Transverse colon (tissue), 4 donors: ENCODE measurements around the gene ORMDL2. TPM values are rescaled to one million over a fixed set of nuclear protein-coding genes. Genes with fewer than 3 reads are reported as not detected.
"Not testable (repeated sequence)": the region's sequence is repeated elsewhere in the genome, so short reads cannot be mapped to it uniquely, and the experiment has no call there.

Experiments used
- DNase-seq: peaks from one replicate; pipeline ENCODE4 v3.0.0-alpha.2; 2019
- H3K27ac ChIP-seq, 4 donors: fragments of 200-600 bp; sonication (generic); 2 replicates each; pipeline ENCODE4 v1.5.1; 2016 to 2018; ENCODE audit warnings: inconsistent platforms in 4 of 4
- H3K27me3 ChIP-seq: fragments of 200-600 bp; sonication (generic); 2 replicates; pipeline ENCODE4 v1.5.1; 2017; ENCODE audit warnings: inconsistent platforms
- H3K36me3 ChIP-seq, 4 donors: fragments of 200-600 bp; sonication (generic); 2 replicates each; pipeline ENCODE4 v1.5.1; 2017 to 2019; ENCODE audit warnings: inconsistent platforms in 4 of 4
- H3K4me1 ChIP-seq, 4 donors: fragments of 200-600 bp; sonication (generic); 2 replicates each; pipeline ENCODE4 v1.5.1; 2017 to 2020; ENCODE audit warnings: inconsistent platforms in 4 of 4
- H3K4me3 ChIP-seq, 4 donors: fragments of 200-600 bp; sonication (generic); 1 replicate in 1 of 4; 2 replicates in 3 of 4; pipeline versions ENCODE4 v1.5.1 to v1.6.1; 2017 to 2019; ENCODE audit warnings: inconsistent platforms in 4 of 4
- H3K9me3 ChIP-seq, 2 donors: fragments of 200-600 bp; sonication (generic); 2 replicates each; pipeline ENCODE4 v1.5.1; 2017 to 2019; ENCODE audit warnings: inconsistent platforms in 2 of 2
- EP300 ChIP-seq: sonication (generic); formaldehyde crosslinking; IDR thresholded peaks from one replicate; pipeline ENCODE4 v1.6.1; 2017; ENCODE audit warnings: antibody characterized with exemption, low read depth
- POLR2A ChIP-seq: fragments of 450-650 bp; IDR thresholded peaks from one replicate; pipeline ENCODE4 v1.6.1; 2016; ENCODE audit warnings: antibody characterized with exemption, mild to moderate bottlenecking, moderate library complexity
- POLR2AphosphoS5 ChIP-seq, 3 donors: sonication (generic); formaldehyde crosslinking; IDR thresholded peaks; one replicate each; pipeline ENCODE4 v1.6.1; 2016; ENCODE audit warnings: antibody characterized with exemption in 3 of 3
- WGBS, 2 donors: methylation state at CpG; one replicate each; pipeline ENCODE4 v1.1.5; 2018; ENCODE audit warnings: low coverage in 1 of 2; 5-methylcytosine and 5-hydroxymethylcytosine counted together
- in situ Hi-C, 4 donors: fragments of 200-750 bp; cut with MboI; loops; one replicate each; pipeline versions ENCODE4 v1.15.0 to v1.15.1; 2017; ENCODE audit warnings: low sequenced_read_pairs in 3 of 4, low pct_ligation_motif_present in 1 of 4, low pct_unique_long_range_greater_than_20kb in 1 of 4
- intact Hi-C: fragments of 100-400 bp; cut with DNase I; formaldehyde crosslinking; loops from one replicate; pipeline ENCODE4 v1.15.1; 2023; ENCODE audit warnings: low total_unique reads
- total RNA-seq, 4 donors: library from RNA; depleted of rRNA; stranded (reverse); fragments of >200 nt; gene quantifications; one replicate each; pipeline ENCODE4 v1.1.0, GENCODE V29; 2016
- TF ChIP-seq, protein P1 (sequence below), 5 experiments: fragments of 200-600 bp in 3 of 5; fragments of 450-650 bp in 2 of 5; sonication (generic) in 3 of 5; IDR thresholded peaks; 1 replicate in 2 of 5; 2 replicates in 3 of 5; pipeline ENCODE4 v1.5.1; 2016 to 2017; ENCODE audit warnings: antibody characterized with exemption in 5 of 5, inconsistent platforms in 3 of 5, mild to moderate bottlenecking in 2 of 5, moderate library complexity in 1 of 5

The ORMDL2 gene
- total RNA-seq, 4 donors from 2014 or later, result 3.7 to 40.3 (median 21.7) TPM

DNA sequence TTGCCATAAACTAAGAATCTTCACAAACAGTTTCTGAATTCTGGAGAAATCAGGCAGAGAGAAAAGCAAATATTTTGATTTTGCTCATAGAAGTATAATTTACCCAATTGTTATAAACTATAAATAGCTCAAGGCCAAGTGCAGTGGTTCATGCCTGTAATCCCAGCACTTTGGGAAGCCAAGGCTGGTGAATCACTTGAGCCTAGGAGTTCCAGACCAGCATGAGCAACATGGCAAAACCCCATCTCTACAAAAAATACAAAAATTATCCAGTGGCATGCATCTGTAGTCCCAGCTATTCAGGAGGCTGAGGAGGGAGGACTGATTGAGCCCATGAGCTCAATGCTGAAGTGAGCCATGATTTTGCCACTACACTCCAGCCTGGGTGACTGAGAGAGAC is 44.4 kb downstream of the ORMDL2 start:
- Histone ChIP-seq H3K36me3 (no peaks in the 10 kb centered on the region), H3K9me3 (peaks cover 0 to 7% of the 10 kb centered on the region in 2 donors), H3K27ac (no peak overlapping the region), H3K4me3 (no peak overlapping the region), H3K4me1 (no peaks in the 10 kb centered on the region), H3K27me3 (no peaks in the 10 kb centered on the region)
- TF ChIP-seq, protein P1, sequence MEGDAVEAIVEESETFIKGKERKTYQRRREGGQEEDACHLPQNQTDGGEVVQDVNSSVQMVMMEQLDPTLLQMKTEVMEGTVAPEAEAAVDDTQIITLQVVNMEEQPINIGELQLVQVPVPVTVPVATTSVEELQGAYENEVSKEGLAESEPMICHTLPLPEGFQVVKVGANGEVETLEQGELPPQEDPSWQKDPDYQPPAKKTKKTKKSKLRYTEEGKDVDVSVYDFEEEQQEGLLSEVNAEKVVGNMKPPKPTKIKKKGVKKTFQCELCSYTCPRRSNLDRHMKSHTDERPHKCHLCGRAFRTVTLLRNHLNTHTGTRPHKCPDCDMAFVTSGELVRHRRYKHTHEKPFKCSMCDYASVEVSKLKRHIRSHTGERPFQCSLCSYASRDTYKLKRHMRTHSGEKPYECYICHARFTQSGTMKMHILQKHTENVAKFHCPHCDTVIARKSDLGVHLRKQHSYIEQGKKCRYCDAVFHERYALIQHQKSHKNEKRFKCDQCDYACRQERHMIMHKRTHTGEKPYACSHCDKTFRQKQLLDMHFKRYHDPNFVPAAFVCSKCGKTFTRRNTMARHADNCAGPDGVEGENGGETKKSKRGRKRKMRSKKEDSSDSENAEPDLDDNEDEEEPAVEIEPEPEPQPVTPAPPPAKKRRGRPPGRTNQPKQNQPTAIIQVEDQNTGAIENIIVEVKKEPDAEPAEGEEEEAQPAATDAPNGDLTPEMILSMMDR (IDR thresholded peaks at IDR 0.05), result no peak
- TF ChIP-seq EP300, result no peak
- TF ChIP-seq POLR2AphosphoS5 (IDR thresholded peaks at IDR 0.05), result no peak
- TF ChIP-seq POLR2A, result no peak
- intact Hi-C loops, result no loop called here
- no peak for DNase-seq
- in situ Hi-C loops, result no loop called here

GRCh38 chr12:55862931-55863330 is 45.1 kb downstream of the ORMDL2 start:
- H3K27ac ChIP-seq, H3K4me1 ChIP-seq, H3K9me3 ChIP-seq, H3K4me3 ChIP-seq, H3K36me3 ChIP-seq, H3K27me3 ChIP-seq, DNase-seq, in situ Hi-C loops, intact Hi-C loops: not testable (repeated sequence)
- 96 to 100% methylated on average over 1 to 13 of the region's 13 CpGs for WGBS, 2 donors

DNA sequence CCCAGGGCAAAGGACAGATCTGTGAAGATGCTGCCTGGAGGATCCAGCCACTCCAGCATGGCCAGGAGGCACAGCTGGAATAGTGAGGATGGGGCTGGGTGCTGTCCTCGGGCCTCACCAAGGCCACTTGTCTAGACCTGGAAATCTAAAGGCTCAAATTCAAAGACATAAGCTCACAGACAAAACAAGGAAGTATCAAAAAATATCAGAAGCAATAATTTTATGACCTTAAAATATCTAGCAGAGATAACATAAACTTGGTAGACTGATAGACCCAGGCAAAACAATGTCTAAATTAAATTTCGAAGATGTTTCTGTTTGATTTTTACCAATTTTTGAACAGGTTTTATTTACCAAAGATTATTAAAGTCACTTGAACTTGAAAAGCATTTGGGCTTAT is 47.5 kb downstream of the ORMDL2 start:
- Histone ChIP-seq H3K27me3 (no peaks in the 10 kb centered on the region), H3K27ac (no peak overlapping the region), H3K36me3 (no peaks in the 10 kb centered on the region), H3K4me3 (no peak overlapping the region), H3K9me3 (peaks cover 0 to 7% of the 10 kb centered on the region in 2 donors), H3K4me1 (no peaks in the 10 kb centered on the region)
- intact Hi-C loops, result no loop called here
- in situ Hi-C loops, result no loop called here
- no peak for DNase-seq
- TF ChIP-seq POLR2AphosphoS5 (IDR thresholded peaks at IDR 0.05) (no peak), EP300 (no peak), POLR2A (no peak)
- TF ChIP-seq, protein P1 (IDR thresholded peaks at IDR 0.05), result no peak
- 89 to 98% methylated on average over 2 of the region's 2 CpGs for WGBS, 2 donors

- intact Hi-C loops, H3K27me3 ChIP-seq, DNase-seq, H3K4me3 ChIP-seq, H3K9me3 ChIP-seq, in situ Hi-C loops, H3K27ac ChIP-seq, H3K4me1 ChIP-seq, H3K36me3 ChIP-seq: not testable (repeated sequence)
- 97 to 100% methylated on average over 2 to 3 of the region's 3 CpGs for WGBS, 2 donors
Observed at GRCh38 chr12:55866454-55867004, 48.7 kb downstream of the ORMDL2 start.

Other genes with a start within 250 kb of the ORMDL2 start
- not detected for gene OR2AP1, start 245.6 kb upstream of the ORMDL2 start, total RNA-seq
- not detected for gene OR10P1, start 181.1 kb upstream of the ORMDL2 start, total RNA-seq
- gene ITGA7, start 110.1 kb upstream of the ORMDL2 start, total RNA-seq, result 100 to 1,000 TPM in 1 of 4 donors, 10 to 100 TPM in 3; 14.4 to 125 (median 23.6) TPM
- gene BLOC1S1, start 102.0 kb upstream of the ORMDL2 start, total RNA-seq, result 100 to 1,000 TPM; 158 to 494 (median 381) TPM
- 10 to 100 TPM; 16.5 to 74.4 (median 58.3) TPM for gene RDH5, start 97.6 kb upstream of the ORMDL2 start, total RNA-seq
- 100 to 1,000 TPM; 427 to 723 (median 581) TPM for gene CD63, start 89.0 kb upstream of the ORMDL2 start, total RNA-seq
- gene GDF11, start 74.9 kb upstream of the ORMDL2 start, total RNA-seq, result 1 to 10 TPM in 1 of 4 donors, under 1 TPM in 3; 0.37 to 1.7 (median 0.60) TPM
- gene SARNP, start 317 bp upstream of the ORMDL2 start, total RNA-seq, result 10 to 100 TPM; 38.0 to 50.7 (median 45.0) TPM
- gene DNAJC14, start 11.5 kb downstream of the ORMDL2 start, total RNA-seq, result 10 to 100 TPM; 10.3 to 35.4 (median 24.1) TPM
- 10 to 100 TPM in 2 of 4 donors, 1 to 10 TPM in 2; 5.2 to 29.2 (median 14.8) TPM for gene MMP19, start 24.9 kb downstream of the ORMDL2 start, total RNA-seq
- 10 to 100 TPM; 35.2 to 56.4 (median 47.8) TPM for gene PYM1, start 109.9 kb downstream of the ORMDL2 start, total RNA-seq
- gene DGKA, start 113.1 kb downstream of the ORMDL2 start, total RNA-seq, result 100 to 1,000 TPM; 101 to 268 (median 138) TPM
- 1 to 10 TPM in 3 of 4 donors, not detected in 1; 2.4 to 7.0 (median 4.9) TPM for gene PMEL, start 148.0 kb downstream of the ORMDL2 start, total RNA-seq
- gene CDK2, start 148.8 kb downstream of the ORMDL2 start, total RNA-seq, result 10 to 100 TPM in 3 of 4 donors, 1 to 10 TPM in 1; 6.7 to 22.3 (median 11.1) TPM
- gene RAB5B, start 156.0 kb downstream of the ORMDL2 start, total RNA-seq, result 10 to 100 TPM; 66.3 to 97.5 (median 88.4) TPM
- gene SUOX, start 179.2 kb downstream of the ORMDL2 start, total RNA-seq, result 10 to 100 TPM; 30.1 to 45.3 (median 33.9) TPM
- gene IKZF4, start 203.0 kb downstream of the ORMDL2 start, total RNA-seq, result 1 to 10 TPM; 1.9 to 6.2 (median 3.9) TPM
- 1,000 to 10,000 TPM in 2 of 4 donors, 100 to 1,000 TPM in 2; 283 to 2,670 (median 937) TPM for gene RPS26, start 223.9 kb downstream of the ORMDL2 start, total RNA-seq